HCT116 (cell line): ENCODE data around the gene TCEANC2. TPM values are rescaled to one million over a fixed set of nuclear protein-coding genes. Genes with fewer than 3 reads are reported as not detected.

Experiments
- ATAC-seq: fragments of 200-7000 bp; cut with Tn5 transposase; 2 replicates; pipeline ENCODE4 v1.9.1; 2020; ENCODE audit warnings: mild to moderate bottlenecking, moderate library complexity
- BruUV-seq: library from RNA; stranded (reverse); fragments of 400-500 nt; replicated peaks from 2 replicates; lab custom pipeline; 2021; lab: Mats Ljungman, UMichigan
- CTCF ChIA-PET: fragments of 300-600 bp; sonication (Branson Sonifier 250); formaldehyde crosslinking; loops from one replicate; lab custom pipeline; 2021; ENCODE audit warnings: antibody characterized with exemption; lab: Charles Lee
- POLR2A ChIA-PET: fragments of 300-600, 350-600 bp; sonication (Branson Sonifier 250); formaldehyde crosslinking; loops from one replicate; lab custom pipeline; 2021; ENCODE audit warnings: antibody characterized with exemption; lab: Charles Lee
- RAD21 ChIA-PET, 2 experiments: fragments of 300-600 bp; sonication (Branson Sonifier 250); formaldehyde crosslinking; loops; one replicate each; lab custom pipeline; 2023; ENCODE audit warnings: low total read pairs in 2 of 2; ENCODE audit not compliant: uncharacterized antibody in 2 of 2, unreplicated experiment in 2 of 2, low non-redundant PET in 1 of 2; lab: Charles Lee
- DNase-seq: peaks from one replicate; pipeline ENCODE4 v3.0.0-alpha.2; 2010; ENCODE audit warnings: low read depth, low spot score
- H2AFZ ChIP-seq: fragments of 200-600 bp; shearing (Covaris generic), sonication (generic); 2 replicates; pipeline ENCODE4 v1.6.1; 2017; ENCODE audit warnings: low read depth, mixed run types, mixed read lengths, antibody characterized with exemption, low read length; ENCODE audit not compliant: poor library complexity, severe bottlenecking
- H3K27ac ChIP-seq: 2 replicates; pipeline ENCODE4 v1.5.1; 2012; ENCODE audit warnings: low read depth, low read length
- H3K27me3 ChIP-seq: fragments of 200-600 bp; sonication (generic); 2 replicates; pipeline ENCODE4 v1.6.1; 2016; ENCODE audit warnings: mixed run types, low read length, mixed read lengths; ENCODE audit not compliant: insufficient read depth
- H3K36me3 ChIP-seq, 2 experiments: fragments of 200-500 bp in 1 of 2; fragments of 200-600 bp in 1 of 2; sonication (Bioruptor generic) in 1 of 2; sonication (generic) in 1 of 2; 2 replicates each; pipeline versions ENCODE4 v1.5.1 to v1.6.1; 2014 to 2016; ENCODE audit warnings: low read length in 2 of 2, inconsistent platforms in 1 of 2, mixed read lengths in 1 of 2, mixed run types in 1 of 2; ENCODE audit not compliant: insufficient read depth in 2 of 2, control insufficient read depth in 1 of 2
- H3K4me1 ChIP-seq, 2 experiments: fragments of 200-600 bp in 1 of 2; sonication (generic) in 1 of 2; 2 replicates each; pipeline versions ENCODE4 v1.5.1 to v1.6.1; 2012 to 2017; ENCODE audit warnings: low read length in 2 of 2, inconsistent platforms in 1 of 2, mild to moderate bottlenecking in 1 of 2, mixed read lengths in 1 of 2, mixed run types in 1 of 2, moderate library complexity in 1 of 2; ENCODE audit not compliant: insufficient read depth in 2 of 2, control insufficient read depth in 1 of 2
- H3K4me2 ChIP-seq: fragments of 200-600 bp; sonication (generic); 2 replicates; pipeline ENCODE4 v1.6.1; 2017; ENCODE audit warnings: mixed run types, low read length, mixed read lengths
- H3K4me3 ChIP-seq, 2 experiments: fragments of 200-600 bp in 1 of 2; sonication (generic) in 1 of 2; replicated peaks in 1 of 2; 2 replicates each; pipeline ENCODE4 v1.5.1; 2011 to 2016; ENCODE audit warnings: low read length in 2 of 2, control low read depth in 1 of 2, low read depth in 1 of 2, mild to moderate bottlenecking in 1 of 2, mixed read lengths in 1 of 2, mixed run types in 1 of 2
- H3K79me2 ChIP-seq: fragments of 200-600 bp; sonication (generic); 2 replicates; pipeline ENCODE4 v1.6.1; 2017; ENCODE audit warnings: mild to moderate bottlenecking, mixed run types, low read length, moderate library complexity, mixed read lengths; ENCODE audit not compliant: insufficient read depth
- H3K9ac ChIP-seq: fragments of 200-600 bp; sonication (generic); 2 replicates; pipeline ENCODE4 v1.6.1; 2016; ENCODE audit warnings: low read length, mixed read lengths
- H3K9me2 ChIP-seq: fragments of 200-600 bp; sonication (generic), shearing (Covaris generic); 2 replicates; pipeline ENCODE4 v1.6.1; 2017; ENCODE audit warnings: mixed run types, mild to moderate bottlenecking, moderate library complexity; ENCODE audit not compliant: insufficient read depth
- H3K9me3 ChIP-seq, 2 experiments: fragments of 200-500 bp in 1 of 2; fragments of 200-600 bp in 1 of 2; sonication (Bioruptor generic) in 1 of 2; sonication (generic) in 1 of 2; 2 replicates each; pipeline ENCODE4 v1.6.1; 2014 to 2017; ENCODE audit warnings: low read length in 2 of 2, mixed read lengths in 2 of 2, inconsistent platforms in 1 of 2, low read depth in 1 of 2, mild to moderate bottlenecking in 1 of 2, mixed run types in 1 of 2, moderate library complexity in 1 of 2; ENCODE audit not compliant: control insufficient read depth in 1 of 2, insufficient read depth in 1 of 2
- H4K20me1 ChIP-seq: fragments of 200-600 bp; sonication (generic), shearing (Covaris generic); 2 replicates; pipeline ENCODE4 v1.6.1; 2017; ENCODE audit warnings: mixed run types, mild to moderate bottlenecking, moderate library complexity; ENCODE audit not compliant: insufficient read depth
- ATF3 ChIP-seq: IDR thresholded peaks from 2 replicates; pipeline ENCODE4 v1.6.1; 2012
- CBX3 ChIP-seq: IDR thresholded peaks from 2 replicates; pipeline ENCODE4 v1.6.1; 2012; ENCODE audit warnings: low read depth
- EGR1 ChIP-seq: IDR thresholded peaks from 2 replicates; pipeline ENCODE4 v1.6.1; 2012; ENCODE audit warnings: low read depth
- EZH2 ChIP-seq: fragments of 200-600 bp; sonication (generic); IDR thresholded peaks from 2 replicates; pipeline ENCODE4 v1.6.1; 2017; ENCODE audit warnings: antibody characterized with exemption, mixed run types
- EZH2phosphoT487 ChIP-seq: fragments of 200-600 bp; IDR thresholded peaks from 2 replicates; pipeline ENCODE4 v1.6.1; 2018; ENCODE audit warnings: antibody characterized with exemption, borderline replicate concordance
- FOSL1 ChIP-seq: IDR thresholded peaks from 2 replicates; pipeline ENCODE4 v1.6.1; 2012; ENCODE audit warnings: low read depth
- POLR2A ChIP-seq: IDR thresholded peaks from 2 replicates; pipeline ENCODE4 v1.7.0; 2011; ENCODE audit warnings: borderline replicate concordance; ENCODE audit not compliant: insufficient read depth, insufficient read length; ENCODE audit errors: extremely low read depth
- POLR2AphosphoS5 ChIP-seq: IDR thresholded peaks from 2 replicates; pipeline ENCODE4 v1.6.1; 2011; ENCODE audit warnings: mild to moderate bottlenecking, low read depth, low read length, moderate library complexity
- RAD21 ChIP-seq: IDR thresholded peaks from 2 replicates; pipeline ENCODE4 v1.6.1; 2012; ENCODE audit warnings: low read depth, mild to moderate bottlenecking
- SIN3A ChIP-seq: IDR thresholded peaks from 2 replicates; pipeline ENCODE4 v1.6.1; 2012; ENCODE audit warnings: low read depth
- SP1 ChIP-seq: IDR thresholded peaks from 2 replicates; pipeline ENCODE4 v1.6.1; 2012; ENCODE audit warnings: low read depth
- SRF ChIP-seq: IDR thresholded peaks from 2 replicates; pipeline ENCODE4 v1.6.1; 2012; ENCODE audit warnings: low read depth
- TCF7L2 ChIP-seq: IDR thresholded peaks from 2 replicates; pipeline ENCODE4 v1.7.0; 2011; ENCODE audit warnings: borderline replicate concordance, inconsistent platforms; ENCODE audit not compliant: insufficient read depth, insufficient read length; ENCODE audit errors: extremely low read depth
- YY1 ChIP-seq: IDR thresholded peaks from 2 replicates; pipeline ENCODE4 v1.6.1; 2011; ENCODE audit warnings: low read length, low read depth, moderate library complexity, mild to moderate bottlenecking; ENCODE audit not compliant: insufficient replicate concordance; ENCODE audit errors: extremely low read depth
- ZFX ChIP-seq: fragments of 450-650 bp; IDR thresholded peaks from 2 replicates; pipeline ENCODE4 v1.6.1; 2017
- ZNF274 ChIP-seq: fragments of 200-500 bp; sonication (Bioruptor generic); IDR thresholded peaks from 2 replicates; pipeline ENCODE4 v1.6.1; 2014; ENCODE audit warnings: mild to moderate bottlenecking, low read depth, low read length, inconsistent platforms
- intact Hi-C: fragments of 100-400 bp; cut with micrococcal nuclease; formaldehyde crosslinking; loops from 2 replicates; pipeline ENCODE4 v1.10.0; 2022
- total RNA-seq: library from RNA; stranded (reverse); gene quantifications from one replicate; pipeline ENCODE4 v1.2.1, GENCODE V29; 2021; ENCODE audit not compliant: unreplicated experiment
- TF ChIP-seq, protein P1 (sequence below): IDR thresholded peaks from 2 replicates; pipeline ENCODE4 v1.6.1; 2012
- TF ChIP-seq, protein P2 (sequence below): IDR thresholded peaks from 2 replicates; pipeline ENCODE4 v1.6.1; 2011; ENCODE audit warnings: mild to moderate bottlenecking, low read length, moderate library complexity; ENCODE audit not compliant: insufficient replicate concordance; ENCODE audit errors: extremely low read depth
- TF ChIP-seq, protein P3 (sequence below): IDR thresholded peaks from 2 replicates; pipeline ENCODE4 v1.6.1; 2012; ENCODE audit warnings: low read depth

Gene TCEANC2
- total RNA-seq, 1 experiment from 2014 or later: 5.4 TPM

- RAD21 ChIA-PET: no interaction called here
- no TSS peak for BruUV-seq
- intact Hi-C loops: no loop called here
These were observed 35.0 kb downstream of the TCEANC2 start for GRCh38 chr1:54088385-54088784.

More at GRCh38 chr1:54088385-54088784, 35.0 kb downstream of the TCEANC2 start:
- Histone ChIP-seq H4K20me1 (no peaks in the 10 kb centered on the region), H3K4me2 (no peak overlapping the region), H3K36me3 (no peaks in the 10 kb centered on the region), H3K79me2 (no peaks in the 10 kb centered on the region), H3K27ac (no peak overlapping the region), H2AFZ (no peak overlapping the region), H3K9me3 (no peaks in the 10 kb centered on the region), H3K9ac (no peak overlapping the region), H3K27me3 (no peaks in the 10 kb centered on the region), H3K9me2 (no peaks in the 10 kb centered on the region), H3K4me3 (no peak overlapping the region), H3K4me1 (no peaks in the 10 kb centered on the region)
- no peak for ATAC-seq
- CTCF ChIA-PET: no interaction called here
- POLR2A ChIA-PET: no interaction called here
- TF ChIP-seq ZNF274 (no peak), SRF (no peak), YY1 (no peak), RAD21 (no peak), TCF7L2 (no peak), EZH2 (no peak), FOSL1 (no peak), ZFX (no peak), ATF3 (no peak), CBX3 (no peak), SIN3A (no peak), POLR2AphosphoS5 (no peak), EZH2phosphoT487 (no peak), SP1 (no peak), POLR2A (no peak), EGR1 (no peak)
- TF ChIP-seq, protein P1, sequence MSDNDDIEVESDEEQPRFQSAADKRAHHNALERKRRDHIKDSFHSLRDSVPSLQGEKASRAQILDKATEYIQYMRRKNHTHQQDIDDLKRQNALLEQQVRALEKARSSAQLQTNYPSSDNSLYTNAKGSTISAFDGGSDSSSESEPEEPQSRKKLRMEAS: no peak
- TF ChIP-seq, protein P2, sequence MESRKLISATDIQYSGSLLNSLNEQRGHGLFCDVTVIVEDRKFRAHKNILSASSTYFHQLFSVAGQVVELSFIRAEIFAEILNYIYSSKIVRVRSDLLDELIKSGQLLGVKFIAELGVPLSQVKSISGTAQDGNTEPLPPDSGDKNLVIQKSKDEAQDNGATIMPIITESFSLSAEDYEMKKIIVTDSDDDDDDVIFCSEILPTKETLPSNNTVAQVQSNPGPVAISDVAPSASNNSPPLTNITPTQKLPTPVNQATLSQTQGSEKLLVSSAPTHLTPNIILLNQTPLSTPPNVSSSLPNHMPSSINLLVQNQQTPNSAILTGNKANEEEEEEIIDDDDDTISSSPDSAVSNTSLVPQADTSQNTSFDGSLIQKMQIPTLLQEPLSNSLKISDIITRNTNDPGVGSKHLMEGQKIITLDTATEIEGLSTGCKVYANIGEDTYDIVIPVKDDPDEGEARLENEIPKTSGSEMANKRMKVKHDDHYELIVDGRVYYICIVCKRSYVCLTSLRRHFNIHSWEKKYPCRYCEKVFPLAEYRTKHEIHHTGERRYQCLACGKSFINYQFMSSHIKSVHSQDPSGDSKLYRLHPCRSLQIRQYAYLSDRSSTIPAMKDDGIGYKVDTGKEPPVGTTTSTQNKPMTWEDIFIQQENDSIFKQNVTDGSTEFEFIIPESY: no peak
- TF ChIP-seq, protein P3, sequence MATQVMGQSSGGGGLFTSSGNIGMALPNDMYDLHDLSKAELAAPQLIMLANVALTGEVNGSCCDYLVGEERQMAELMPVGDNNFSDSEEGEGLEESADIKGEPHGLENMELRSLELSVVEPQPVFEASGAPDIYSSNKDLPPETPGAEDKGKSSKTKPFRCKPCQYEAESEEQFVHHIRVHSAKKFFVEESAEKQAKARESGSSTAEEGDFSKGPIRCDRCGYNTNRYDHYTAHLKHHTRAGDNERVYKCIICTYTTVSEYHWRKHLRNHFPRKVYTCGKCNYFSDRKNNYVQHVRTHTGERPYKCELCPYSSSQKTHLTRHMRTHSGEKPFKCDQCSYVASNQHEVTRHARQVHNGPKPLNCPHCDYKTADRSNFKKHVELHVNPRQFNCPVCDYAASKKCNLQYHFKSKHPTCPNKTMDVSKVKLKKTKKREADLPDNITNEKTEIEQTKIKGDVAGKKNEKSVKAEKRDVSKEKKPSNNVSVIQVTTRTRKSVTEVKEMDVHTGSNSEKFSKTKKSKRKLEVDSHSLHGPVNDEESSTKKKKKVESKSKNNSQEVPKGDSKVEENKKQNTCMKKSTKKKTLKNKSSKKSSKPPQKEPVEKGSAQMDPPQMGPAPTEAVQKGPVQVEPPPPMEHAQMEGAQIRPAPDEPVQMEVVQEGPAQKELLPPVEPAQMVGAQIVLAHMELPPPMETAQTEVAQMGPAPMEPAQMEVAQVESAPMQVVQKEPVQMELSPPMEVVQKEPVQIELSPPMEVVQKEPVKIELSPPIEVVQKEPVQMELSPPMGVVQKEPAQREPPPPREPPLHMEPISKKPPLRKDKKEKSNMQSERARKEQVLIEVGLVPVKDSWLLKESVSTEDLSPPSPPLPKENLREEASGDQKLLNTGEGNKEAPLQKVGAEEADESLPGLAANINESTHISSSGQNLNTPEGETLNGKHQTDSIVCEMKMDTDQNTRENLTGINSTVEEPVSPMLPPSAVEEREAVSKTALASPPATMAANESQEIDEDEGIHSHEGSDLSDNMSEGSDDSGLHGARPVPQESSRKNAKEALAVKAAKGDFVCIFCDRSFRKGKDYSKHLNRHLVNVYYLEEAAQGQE: no peak
- no peak for DNase-seq
